Uterus (tissue), 2 donors: Measurements from ENCODE around the gene KHDC3L.

Experiments used
- CTCF ChIP-seq, 4 experiments: fragments of 200-600 bp in 2 of 4; fragments of 450-650 bp in 2 of 4; sonication (generic) in 2 of 4; IDR thresholded peaks; one replicate each; pipeline ENCODE4 v1.5.1; 2016 to 2019; ENCODE audit warnings: antibody characterized with exemption in 4 of 4, mild to moderate bottlenecking in 2 of 4, moderate library complexity in 1 of 4
- POLR2A ChIP-seq, 2 donors: fragments of 450-650 bp; IDR thresholded peaks; one replicate each; pipeline ENCODE4 v1.6.1; 2016; ENCODE audit warnings: antibody characterized with exemption in 2 of 2, mild to moderate bottlenecking in 1 of 2, moderate library complexity in 1 of 2

DNA sequence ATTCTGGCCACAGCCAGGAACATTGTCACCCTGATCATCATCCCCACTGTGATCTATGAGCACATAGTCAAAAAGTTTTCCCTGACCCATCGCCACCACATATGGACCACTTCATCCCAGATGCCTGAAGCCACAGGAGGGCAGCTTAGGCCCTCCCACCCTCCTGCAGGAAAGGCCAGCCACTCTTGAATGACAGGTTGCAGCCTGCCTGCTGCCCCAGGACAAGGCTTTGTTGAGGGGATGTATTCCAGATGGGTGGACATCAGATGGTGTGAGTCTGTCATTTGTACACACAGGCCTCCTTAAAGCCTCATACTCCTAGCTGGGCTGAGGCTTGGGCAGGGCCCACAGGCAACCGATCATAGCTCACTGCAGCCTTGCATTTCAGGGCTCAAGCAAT lies 39.1 kb upstream of the KHDC3L start:
- TF ChIP-seq POLR2A (IDR thresholded peaks at IDR 0.05) (no peak), CTCF (IDR thresholded peaks at IDR 0.05) (no peak)
